Suprapubic skin (tissue), 4 donors: ENCODE measurements around the gene SOX8. TPM values are rescaled to one million over a fixed set of nuclear protein-coding genes. Genes with fewer than 3 reads are reported as not detected.

Source experiments
- DNase-seq, 2 donors: peaks; one replicate each; pipeline ENCODE4 v3.0.0-alpha.2; 2019; ENCODE audit warnings: low spot score in 2 of 2
- H3K27ac ChIP-seq: fragments of 200-600 bp; sonication (generic); one replicate; pipeline ENCODE4 v1.5.1; 2019
- H3K27me3 ChIP-seq: fragments of 200-600 bp; sonication (generic); one replicate; pipeline ENCODE4 v1.5.1; 2019
- H3K36me3 ChIP-seq: fragments of 200-600 bp; sonication (generic); one replicate; pipeline ENCODE4 v1.5.1; 2019
- H3K4me1 ChIP-seq: fragments of 200-600 bp; sonication (generic); one replicate; pipeline ENCODE4 v1.5.1; 2019
- H3K4me3 ChIP-seq: fragments of 200-600 bp; sonication (generic); one replicate; pipeline ENCODE4 v1.5.1; 2019; ENCODE audit warnings: mild to moderate bottlenecking
- H3K9me3 ChIP-seq: fragments of 200-600 bp; sonication (generic); one replicate; pipeline ENCODE4 v1.5.1; 2019
- EP300 ChIP-seq: sonication (generic); formaldehyde crosslinking; IDR thresholded peaks from one replicate; pipeline ENCODE4 v1.6.1; 2017; ENCODE audit warnings: antibody characterized with exemption
- POLR2A ChIP-seq, 2 donors: fragments of 450-650 bp; IDR thresholded peaks; one replicate each; pipeline ENCODE4 v1.6.1; 2017; ENCODE audit warnings: antibody characterized with exemption in 2 of 2, mild to moderate bottlenecking in 2 of 2, moderate library complexity in 2 of 2
- POLR2AphosphoS5 ChIP-seq, 3 donors: sonication (generic); formaldehyde crosslinking; IDR thresholded peaks; one replicate each; pipeline ENCODE4 v1.6.1; 2017; ENCODE audit warnings: antibody characterized with exemption in 3 of 3
- WGBS: methylation state at CpG from one replicate; pipeline ENCODE4 v1.1.5; 2018; 5-methylcytosine and 5-hydroxymethylcytosine counted together
- total RNA-seq, 4 donors: library from RNA; depleted of rRNA; stranded (reverse); fragments of >200 nt; gene quantifications; one replicate each; pipeline ENCODE4 v1.1.0, GENCODE V29; 2016
- TF ChIP-seq, protein P1 (sequence below), 2 donors: fragments of 200-600 bp in 1 of 2; fragments of 450-650 bp in 1 of 2; sonication (generic) in 1 of 2; IDR thresholded peaks; one replicate each; pipeline ENCODE4 v1.5.1; 2016 to 2019; ENCODE audit warnings: antibody characterized with exemption in 2 of 2, mild to moderate bottlenecking in 1 of 2, moderate library complexity in 1 of 2

The SOX8 gene
- total RNA-seq, 4 donors from 2014 or later, result 4.0 to 12.2 (median 7.3) TPM

DNA sequence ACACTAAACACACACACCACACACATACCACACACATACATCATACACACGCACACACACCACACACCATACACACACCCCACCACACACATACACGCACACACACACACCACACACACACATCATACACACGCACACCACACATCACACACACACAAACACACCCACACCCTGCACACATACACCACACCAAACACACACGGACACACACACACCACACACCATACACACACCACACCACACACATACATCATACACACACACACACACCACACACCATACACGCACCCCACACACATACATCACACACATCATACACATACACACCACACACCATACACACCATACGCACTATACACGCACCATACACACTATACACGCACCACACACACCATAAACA lies 3.7 kb upstream of the SOX8 start:
- Histone ChIP-seq H3K9me3 (no peaks in the 10 kb centered on the region), H3K27me3 (peaks cover 47% of the 10 kb centered on the region), H3K27ac (peak overlapping the region; percentile 64), H3K4me1 (peaks cover 36% of the 10 kb centered on the region), H3K4me3 (no peak overlapping the region), H3K36me3 (no peaks in the 10 kb centered on the region)
- no peak for DNase-seq
- TF ChIP-seq, protein P1, sequence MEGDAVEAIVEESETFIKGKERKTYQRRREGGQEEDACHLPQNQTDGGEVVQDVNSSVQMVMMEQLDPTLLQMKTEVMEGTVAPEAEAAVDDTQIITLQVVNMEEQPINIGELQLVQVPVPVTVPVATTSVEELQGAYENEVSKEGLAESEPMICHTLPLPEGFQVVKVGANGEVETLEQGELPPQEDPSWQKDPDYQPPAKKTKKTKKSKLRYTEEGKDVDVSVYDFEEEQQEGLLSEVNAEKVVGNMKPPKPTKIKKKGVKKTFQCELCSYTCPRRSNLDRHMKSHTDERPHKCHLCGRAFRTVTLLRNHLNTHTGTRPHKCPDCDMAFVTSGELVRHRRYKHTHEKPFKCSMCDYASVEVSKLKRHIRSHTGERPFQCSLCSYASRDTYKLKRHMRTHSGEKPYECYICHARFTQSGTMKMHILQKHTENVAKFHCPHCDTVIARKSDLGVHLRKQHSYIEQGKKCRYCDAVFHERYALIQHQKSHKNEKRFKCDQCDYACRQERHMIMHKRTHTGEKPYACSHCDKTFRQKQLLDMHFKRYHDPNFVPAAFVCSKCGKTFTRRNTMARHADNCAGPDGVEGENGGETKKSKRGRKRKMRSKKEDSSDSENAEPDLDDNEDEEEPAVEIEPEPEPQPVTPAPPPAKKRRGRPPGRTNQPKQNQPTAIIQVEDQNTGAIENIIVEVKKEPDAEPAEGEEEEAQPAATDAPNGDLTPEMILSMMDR (IDR thresholded peaks at IDR 0.05), result no peak
- TF ChIP-seq POLR2AphosphoS5 (IDR thresholded peaks at IDR 0.05), result no peak
- no peak for TF ChIP-seq POLR2A (IDR thresholded peaks at IDR 0.05)
- TF ChIP-seq EP300, result no peak
- 89% methylated on average over 8 of the region's 8 CpGs for WGBS

GRCh38 chr16:978403-978802 lies 3.2 kb upstream of the SOX8 start:
- no peak overlapping the region for H3K4me3 ChIP-seq
- 69% methylated on average over 9 of the region's 9 CpGs for whole genome bisulfite sequencing
- H3K9me3 ChIP-seq, result no peaks in the 10 kb centered on the region
- peaks cover 36% of the 10 kb centered on the region for H3K4me1 ChIP-seq
- DNase-seq, result no peak
- no peak for TF ChIP-seq EP300
- TF ChIP-seq POLR2AphosphoS5 (IDR thresholded peaks at IDR 0.05), result no peak
- TF ChIP-seq, protein P1 (IDR thresholded peaks at IDR 0.05), result no peak
- no peak for TF ChIP-seq POLR2A (IDR thresholded peaks at IDR 0.05)
- H3K27ac ChIP-seq, result no peak overlapping the region
- no peaks in the 10 kb centered on the region for H3K36me3 ChIP-seq
- H3K27me3 ChIP-seq, result peaks cover 52% of the 10 kb centered on the region

- WGBS, result 100% methylated on average over 7 of the region's 14 CpGs
- Histone ChIP-seq H3K4me3 (no peak overlapping the region), H3K27me3 (peaks cover 59% of the 10 kb centered on the region), H3K27ac (no peak overlapping the region), H3K4me1 (peaks cover 36% of the 10 kb centered on the region), H3K36me3 (no peaks in the 10 kb centered on the region), H3K9me3 (no peaks in the 10 kb centered on the region)
- TF ChIP-seq POLR2A (IDR thresholded peaks at IDR 0.05), result no peak
- TF ChIP-seq, protein P1 (IDR thresholded peaks at IDR 0.05), result no peak
- TF ChIP-seq EP300, result no peak
- TF ChIP-seq POLR2AphosphoS5 (IDR thresholded peaks at IDR 0.05), result no peak
- DNase-seq, result no peak
Measured at GRCh38 chr16:979147-979546, 2.4 kb upstream of the SOX8 start.

DNA sequence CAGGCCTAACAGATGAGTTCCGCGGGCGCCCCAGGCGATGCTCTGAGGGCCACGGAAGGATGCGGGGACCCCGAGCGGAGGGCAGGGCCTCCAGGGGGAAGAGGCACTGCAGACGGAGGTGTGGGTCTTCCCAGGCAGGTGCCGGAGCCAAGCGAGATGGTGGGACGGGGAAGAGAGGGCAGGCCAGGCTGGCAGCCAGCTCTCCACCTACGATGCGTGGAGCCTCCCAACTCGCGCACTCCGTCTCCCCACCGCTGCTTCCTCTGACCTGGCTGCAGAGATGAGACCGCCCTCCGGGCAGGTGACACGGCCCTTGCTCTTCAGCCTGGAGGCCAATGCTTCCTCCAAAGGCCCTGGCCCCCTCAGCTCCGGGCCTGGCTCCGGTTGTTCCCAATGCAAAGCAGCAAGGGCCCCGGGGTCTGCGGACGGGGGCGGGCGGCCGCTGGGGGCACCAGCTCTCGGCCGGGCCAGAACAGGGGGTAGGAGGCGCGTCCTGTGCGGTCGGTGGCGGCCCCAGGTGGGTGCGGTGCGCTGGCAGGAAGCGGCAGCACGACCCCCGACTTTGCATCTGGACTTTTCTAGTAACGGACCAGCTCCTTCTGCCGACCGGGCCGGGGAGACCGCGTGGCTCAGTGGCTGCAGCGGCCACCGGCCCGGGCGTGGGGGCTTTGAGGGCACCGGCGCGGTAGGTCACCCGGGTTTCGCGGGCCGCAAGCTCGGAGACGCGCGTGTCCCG lies 1.5 kb upstream of the SOX8 start:
- Histone ChIP-seq H3K27me3 (peaks cover 68% of the 10 kb centered on the region), H3K27ac (peak overlapping the region; percentile 52), H3K36me3 (no peaks in the 10 kb centered on the region), H3K4me1 (peaks cover 36% of the 10 kb centered on the region), H3K4me3 (peak overlapping the region; percentile 60), H3K9me3 (no peaks in the 10 kb centered on the region)
- no peak for DNase-seq
- TF ChIP-seq EP300, result no peak
- TF ChIP-seq POLR2A (IDR thresholded peaks at IDR 0.05), result no peak
- TF ChIP-seq, protein P1 (IDR thresholded peaks at IDR 0.05), result no peak
- no peak for TF ChIP-seq POLR2AphosphoS5 (IDR thresholded peaks at IDR 0.05)
- WGBS, result 49% methylated on average over 8 of the region's 63 CpGs

DNA sequence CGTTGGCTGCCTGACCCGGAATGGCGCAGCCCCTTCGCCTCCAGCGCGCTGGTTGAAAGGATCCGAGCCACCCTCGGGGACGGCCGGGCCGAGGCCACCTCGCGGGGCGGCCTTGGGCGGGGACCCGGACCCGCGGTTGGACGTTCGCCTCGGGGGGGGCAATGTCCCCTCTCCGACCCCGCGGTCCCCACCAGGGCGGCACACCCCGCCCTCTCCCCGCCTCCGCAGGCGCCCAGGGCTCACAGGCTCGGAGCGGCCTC lies 1.0 kb upstream of the SOX8 start:
- Histone ChIP-seq H3K9me3 (no peaks in the 10 kb centered on the region), H3K4me1 (peaks cover 36% of the 10 kb centered on the region), H3K27ac (peak overlapping the region; percentile 52), H3K36me3 (no peaks in the 10 kb centered on the region), H3K4me3 (peak overlapping the region; percentile 60), H3K27me3 (peaks cover 73% of the 10 kb centered on the region)
- no CpG with 5 or more reads among the region's 31 CpGs for WGBS
- TF ChIP-seq POLR2A (IDR thresholded peaks at IDR 0.05) (no peak), EP300 (no peak), POLR2AphosphoS5 (IDR thresholded peaks at IDR 0.05) (no peak)
- TF ChIP-seq, protein P1 (IDR thresholded peaks at IDR 0.05), result no peak
- no peak for DNase-seq
